GM12878 (cell line): Measurements from ENCODE around the gene ZNF134. TPM values are rescaled to one million over a fixed set of nuclear protein-coding genes. Genes with fewer than 3 reads are reported as not detected.

ENCODE experiments used
- ATAC-seq: fragments of 200-7000 bp; cut with Tn5 transposase; 3 replicates; pipeline ENCODE4 v1.9.1; 2020; ENCODE audit warnings: mild to moderate bottlenecking, moderate library complexity
- BruUV-seq: library from RNA; stranded (reverse); fragments of 400-500 nt; replicated peaks from 2 replicates; lab custom pipeline; 2021; lab: Mats Ljungman, UMichigan
- CTCF ChIA-PET: fragments of 300-600 bp; sonication (Branson Sonifier 250); formaldehyde crosslinking; extraction: SDS; loops from one replicate; lab custom pipeline; 2021; ENCODE audit warnings: inconsistent platforms; lab: Yijun Ruan, JAX
- POLR2A ChIA-PET: fragments of 350-600 bp; formaldehyde crosslinking; extraction: SDS; loops from one replicate; lab custom pipeline; 2021; ENCODE audit warnings: inconsistent platforms; lab: Charles Lee
- RAD21 ChIA-PET: fragments of 300-600 bp; sonication (Branson Sonifier 250); formaldehyde crosslinking; loops from one replicate; lab custom pipeline; 2023; ENCODE audit warnings: antibody characterized with exemption; ENCODE audit not compliant: unreplicated experiment; lab: Charles Lee
- SMC1A ChIA-PET: fragments of 300-600 bp; sonication (Branson Sonifier 250); formaldehyde crosslinking; loops from one replicate; lab custom pipeline; 2023; ENCODE audit not compliant: unreplicated experiment, uncharacterized antibody; lab: Charles Lee
- DNase-seq: peaks from one replicate; pipeline ENCODE4 v3.0.0-alpha.2; 2011; ENCODE audit warnings: low read depth, low spot score
- FAIRE-seq: peaks from 3 replicates; lab custom pipeline; 2011; peaks lifted over from hg19 to GRCh38; lab: Jason Lieb, UNC
- H2AFZ ChIP-seq: 2 replicates; pipeline ENCODE4 v1.6.0; 2011; ENCODE audit warnings: low read depth, low read length, control low read depth; ENCODE audit not compliant: control insufficient read depth
- H3K27ac ChIP-seq: 2 replicates; pipeline ENCODE4 v1.5.1; 2011; ENCODE audit warnings: control low read depth; ENCODE audit not compliant: control insufficient read depth, insufficient read depth
- H3K27me3 ChIP-seq, 2 experiments: replicated peaks in 1 of 2; 2 replicates each; pipeline versions ENCODE4 v1.6.0 to v1.6.1; 2011; ENCODE audit warnings: low read length in 1 of 2; ENCODE audit not compliant: control insufficient read depth in 2 of 2, insufficient read depth in 2 of 2
- H3K36me3 ChIP-seq, 2 experiments: 2 replicates each; pipeline ENCODE4 v1.5.1; 2011; ENCODE audit warnings: low read length in 1 of 2; ENCODE audit not compliant: control insufficient read depth in 2 of 2, insufficient read depth in 2 of 2
- H3K4me1 ChIP-seq: 2 replicates; pipeline ENCODE4 v1.6.1; 2011; ENCODE audit warnings: mild to moderate bottlenecking, low read length, moderate library complexity, mixed read lengths; ENCODE audit not compliant: control insufficient read depth, insufficient read depth
- H3K4me2 ChIP-seq: 2 replicates; pipeline ENCODE4 v1.6.0; 2011; ENCODE audit warnings: control low read depth; ENCODE audit not compliant: control insufficient read depth, insufficient read depth
- H3K4me3 ChIP-seq: fragments of 200-600 bp; sonication (generic); 2 replicates; pipeline ENCODE4 v1.5.1; 2016
- H3K79me2 ChIP-seq: 2 replicates; pipeline ENCODE4 v1.6.0; 2011; ENCODE audit warnings: low read length; ENCODE audit not compliant: control insufficient read depth, insufficient read depth
- H3K9ac ChIP-seq: 2 replicates; pipeline ENCODE4 v1.8.0; 2011; ENCODE audit warnings: low read length, control low read depth, mixed read lengths; ENCODE audit not compliant: control insufficient read depth, insufficient read depth
- H3K9me3 ChIP-seq: replicated peaks from 3 replicates; pipeline ENCODE4 v1.5.1; 2011; ENCODE audit warnings: mild to moderate bottlenecking, low read length; ENCODE audit not compliant: control insufficient read depth, insufficient read depth
- H4K20me1 ChIP-seq: 2 replicates; pipeline ENCODE4 v1.6.0; 2011; ENCODE audit not compliant: control insufficient read depth, insufficient read depth
- BCL3 ChIP-seq: IDR thresholded peaks from 2 replicates; pipeline ENCODE4 v1.6.1; 2011; ENCODE audit warnings: borderline replicate concordance, low read depth, mild to moderate bottlenecking, moderate library complexity, low read length; ENCODE audit not compliant: insufficient read depth, poor library complexity, severe bottlenecking
- CHD2 ChIP-seq: IDR thresholded peaks from 2 replicates; pipeline ENCODE4 v1.6.1; 2011; ENCODE audit warnings: low read depth, low read length, improper control_type of control experiment, borderline replicate concordance
- DPF2 ChIP-seq: fragments of 450-650 bp; IDR thresholded peaks from 2 replicates; pipeline ENCODE4 v1.6.1; 2017; ENCODE audit warnings: mild to moderate bottlenecking
- NR2C2 ChIP-seq: IDR thresholded peaks from 2 replicates; pipeline ENCODE4 v1.6.1; 2011; ENCODE audit warnings: borderline replicate concordance, low read depth; ENCODE audit not compliant: control insufficient read depth, insufficient read length
- POLR2A ChIP-seq: IDR thresholded peaks from 2 replicates; pipeline ENCODE4 v1.6.1; 2011; ENCODE audit warnings: low read depth, mild to moderate bottlenecking, low read length
- RAD51 ChIP-seq: fragments of 450-650 bp; IDR thresholded peaks from 2 replicates; pipeline ENCODE4 v1.6.1; 2016; ENCODE audit warnings: moderate library complexity, mild to moderate bottlenecking, inconsistent platforms
- SPI1 ChIP-seq: IDR thresholded peaks from 2 replicates; pipeline ENCODE4 v1.6.1; 2011; ENCODE audit warnings: low read depth, mild to moderate bottlenecking, low read length, moderate library complexity, borderline replicate concordance; ENCODE audit not compliant: insufficient read depth
- STAT1 ChIP-seq: fragments of 450-650 bp; conservative IDR thresholded peaks from 2 replicates; pipeline ENCODE4 v1.6.1; 2014; ENCODE audit warnings: antibody characterized with exemption, mild to moderate bottlenecking
- STAT3 ChIP-seq: IDR thresholded peaks from 2 replicates; pipeline ENCODE4 v1.6.1; 2011; ENCODE audit warnings: low read depth, low read length, improper control_type of control experiment
- USF1 ChIP-seq: IDR thresholded peaks from 2 replicates; pipeline ENCODE4 v1.6.1; 2011; ENCODE audit warnings: borderline replicate concordance, low read depth, mild to moderate bottlenecking, moderate library complexity, mixed read lengths, low read length; ENCODE audit not compliant: insufficient read depth; ENCODE audit errors: extremely low read length
- YBX1 ChIP-seq: fragments of 450-650 bp; IDR thresholded peaks from 2 replicates; pipeline ENCODE4 v1.6.1; 2016; ENCODE audit warnings: antibody characterized with exemption
- in situ Hi-C: fragments of 300-500 bp; cut with MboI; formaldehyde crosslinking; loops from 9 replicates; pipeline ENCODE4 v1.14.3; 2018; ENCODE audit warnings: mixed read lengths
- intact Hi-C: fragments of 100-400 bp; cut with micrococcal nuclease; formaldehyde crosslinking; loops from one replicate; pipeline ENCODE4 v1.14.2; 2022; ENCODE audit not compliant: unreplicated experiment
- polyA plus RNA-seq, 11 experiments: library from polyadenylated mRNA; depleted of rRNA in 4 of 11; unstranded in 6 of 11; stranded (reverse) in 5 of 11; fragments of >200 nt; fragmentation: Nextera tagmentation in 4 of 11; fragmentation: Illumina TruSeq in 1 of 11; extraction: Ambion mirVana in 4 of 11; extraction: Trizol in 1 of 11; gene quantifications; 1 replicate in 1 of 11; 2 replicates in 10 of 11; pipeline versions ENCODE4 v1.2.1 to v1.2.3, GENCODE V29; 2011 to 2016; ENCODE audit warnings: inconsistent platforms in 2 of 11, missing spikeins in 2 of 11, low read depth in 1 of 11
- total RNA-seq, 4 experiments: library from RNA; depleted of rRNA in 3 of 4; stranded (reverse); fragments of >200 nt in 3 of 4; fragmentation: Illumina TruSeq in 1 of 4; extraction: Trizol in 1 of 4; gene quantifications; 2 replicates each; pipeline versions ENCODE4 v1.2.1 to v1.2.3, GENCODE V29; 2013 to 2021

The ZNF134 gene
- total and polyA plus RNA-seq, 10 of the 15 experiments (the other 5 are each of a cell fraction or from before 2014, with no cell fraction given) = 1.6 to 17.6 (median 9.7) TPM

GRCh38 chr19:57570707-57571106 is 43.3 kb upstream of the ZNF134 start:
- Histone ChIP-seq H3K4me2 (no peak overlapping the region), H3K4me3 (no peak overlapping the region), H3K4me1 (no peaks in the 10 kb centered on the region), H2AFZ (no peak overlapping the region), H3K27ac (no peak overlapping the region), H3K9me3 (peaks cover 66% of the 10 kb centered on the region), H3K27me3 (no peaks in the 10 kb centered on the region), H3K79me2 (no peaks in the 10 kb centered on the region), H3K9ac (no peak overlapping the region), H3K36me3 (peaks cover 2 to 22% of the 10 kb centered on the region in 2 experiments), H4K20me1 (no peaks in the 10 kb centered on the region)
- FAIRE-seq (no peak), ATAC-seq (no peak), DNase-seq (no peak)
- ChIA-PET RAD21 (no interaction called here), POLR2A (no interaction called here), CTCF (no interaction called here), SMC1A (no interaction called here)
- no peak for TF ChIP-seq BCL3
- no peak for TF ChIP-seq CHD2
- TF ChIP-seq YBX1 = no peak
- TF ChIP-seq NR2C2 = no peak
- TF ChIP-seq STAT1 = no peak
- no peak for TF ChIP-seq POLR2A
- no peak for TF ChIP-seq DPF2
- no peak for TF ChIP-seq STAT3
- no peak for TF ChIP-seq USF1
- no peak for TF ChIP-seq RAD51
- no peak for TF ChIP-seq SPI1
- intact Hi-C loops (no loop called here), in situ Hi-C loops (no loop called here)
- no TSS peak for BruUV-seq
